Thyroid gland (tissue), 4 donors: ENCODE data around the gene ADIPOR1. TPM values are rescaled to one million over a fixed set of nuclear protein-coding genes. Genes with fewer than 3 reads are reported as not detected.

Experiments used
- DNase-seq, 2 donors: peaks; one replicate each; pipeline ENCODE4 v3.0.0-alpha.2; 2019
- H3K27ac ChIP-seq, 3 donors: fragments of 200-600 bp; sonication (generic); 1 replicate in 2 of 3; 2 replicates in 1 of 3; pipeline ENCODE4 v1.5.1; 2016 to 2019; ENCODE audit warnings: mild to moderate bottlenecking in 1 of 3, moderate library complexity in 1 of 3
- H3K27me3 ChIP-seq: fragments of 200-600 bp; sonication (generic); one replicate; pipeline ENCODE4 v1.5.1; 2019
- H3K36me3 ChIP-seq, 2 donors: fragments of 200-600 bp; sonication (generic); one replicate each; pipeline ENCODE4 v1.5.1; 2016 to 2019
- H3K4me1 ChIP-seq, 2 donors: fragments of 200-600 bp; sonication (generic); one replicate each; pipeline ENCODE4 v1.5.1; 2017 to 2019
- H3K4me3 ChIP-seq, 3 donors: fragments of 200-600 bp; sonication (generic); replicated peaks in 1 of 3; 1 replicate in 2 of 3; 2 replicates in 1 of 3; pipeline ENCODE4 v1.5.1; 2016; ENCODE audit warnings: mild to moderate bottlenecking in 1 of 3
- H3K9me3 ChIP-seq: fragments of 200-600 bp; sonication (generic); one replicate; pipeline ENCODE4 v1.5.1; 2017
- POLR2A ChIP-seq, 2 donors: fragments of 450-650 bp; IDR thresholded peaks; one replicate each; pipeline ENCODE4 v1.6.1; 2017; ENCODE audit warnings: antibody characterized with exemption in 2 of 2, mild to moderate bottlenecking in 2 of 2, moderate library complexity in 1 of 2
- WGBS, 2 donors: methylation state at CpG; one replicate each; pipeline ENCODE4 v1.1.5; 2017; 5-methylcytosine and 5-hydroxymethylcytosine counted together
- intact Hi-C: fragments of 100-400 bp; cut with DNase I; formaldehyde crosslinking; loops from one replicate; pipeline ENCODE4 v1.15.1; 2023
- total RNA-seq, 4 donors: library from RNA; depleted of rRNA; stranded (reverse); fragments of >200 nt; gene quantifications; one replicate each; pipeline ENCODE4 v1.2.3, GENCODE V29; 2016
- TF ChIP-seq, protein P1 (sequence below), 6 experiments: fragments of 200-600 bp in 3 of 6; fragments of 450-650 bp in 3 of 6; sonication (generic) in 3 of 6; IDR thresholded peaks; one replicate each; pipeline ENCODE4 v1.5.1; 2016 to 2019; ENCODE audit warnings: antibody characterized with exemption in 6 of 6, mild to moderate bottlenecking in 2 of 6, inconsistent platforms in 1 of 6, moderate library complexity in 1 of 6

The ADIPOR1 gene
- total RNA-seq, 4 donors from 2014 or later = 76.3 to 108 (median 81.2) TPM

DNA sequence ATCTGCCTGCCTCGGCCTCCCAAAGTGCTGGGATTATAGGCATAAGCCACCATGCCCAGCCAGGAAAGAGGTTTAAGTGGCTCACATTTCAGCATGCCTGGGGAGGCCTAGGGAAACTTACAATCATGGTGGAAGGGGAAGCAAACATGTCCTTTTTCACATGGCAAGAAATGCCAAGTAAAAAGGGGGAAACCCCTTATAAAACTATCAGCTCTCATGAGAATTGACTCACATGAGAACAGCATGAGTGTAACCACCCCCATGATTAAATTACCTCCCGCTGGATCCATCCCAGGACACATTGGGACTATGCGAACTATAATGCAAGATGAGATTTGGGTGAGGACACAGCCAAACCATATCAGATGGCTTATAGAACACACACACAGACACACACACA lies 22.3 kb downstream of the ADIPOR1 start:
- WGBS, 2 donors = 76 to 83% methylated on average over 3 of the region's 3 CpGs
- H3K9me3 ChIP-seq = no peaks in the 10 kb centered on the region
- TF ChIP-seq POLR2A (IDR thresholded peaks at IDR 0.05) = no peak
- TF ChIP-seq, protein P1, sequence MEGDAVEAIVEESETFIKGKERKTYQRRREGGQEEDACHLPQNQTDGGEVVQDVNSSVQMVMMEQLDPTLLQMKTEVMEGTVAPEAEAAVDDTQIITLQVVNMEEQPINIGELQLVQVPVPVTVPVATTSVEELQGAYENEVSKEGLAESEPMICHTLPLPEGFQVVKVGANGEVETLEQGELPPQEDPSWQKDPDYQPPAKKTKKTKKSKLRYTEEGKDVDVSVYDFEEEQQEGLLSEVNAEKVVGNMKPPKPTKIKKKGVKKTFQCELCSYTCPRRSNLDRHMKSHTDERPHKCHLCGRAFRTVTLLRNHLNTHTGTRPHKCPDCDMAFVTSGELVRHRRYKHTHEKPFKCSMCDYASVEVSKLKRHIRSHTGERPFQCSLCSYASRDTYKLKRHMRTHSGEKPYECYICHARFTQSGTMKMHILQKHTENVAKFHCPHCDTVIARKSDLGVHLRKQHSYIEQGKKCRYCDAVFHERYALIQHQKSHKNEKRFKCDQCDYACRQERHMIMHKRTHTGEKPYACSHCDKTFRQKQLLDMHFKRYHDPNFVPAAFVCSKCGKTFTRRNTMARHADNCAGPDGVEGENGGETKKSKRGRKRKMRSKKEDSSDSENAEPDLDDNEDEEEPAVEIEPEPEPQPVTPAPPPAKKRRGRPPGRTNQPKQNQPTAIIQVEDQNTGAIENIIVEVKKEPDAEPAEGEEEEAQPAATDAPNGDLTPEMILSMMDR (IDR thresholded peaks at IDR 0.05) = no peak
- no peak overlapping the region for H3K4me3 ChIP-seq
- intact Hi-C loops = no loop called here
- no peaks in the 10 kb centered on the region for H3K27me3 ChIP-seq
- no peak overlapping the region for H3K27ac ChIP-seq
- DNase-seq = no peak
- H3K36me3 ChIP-seq = peaks cover 4 to 9% of the 10 kb centered on the region in 2 donors
- no peaks in the 10 kb centered on the region for H3K4me1 ChIP-seq

DNA sequence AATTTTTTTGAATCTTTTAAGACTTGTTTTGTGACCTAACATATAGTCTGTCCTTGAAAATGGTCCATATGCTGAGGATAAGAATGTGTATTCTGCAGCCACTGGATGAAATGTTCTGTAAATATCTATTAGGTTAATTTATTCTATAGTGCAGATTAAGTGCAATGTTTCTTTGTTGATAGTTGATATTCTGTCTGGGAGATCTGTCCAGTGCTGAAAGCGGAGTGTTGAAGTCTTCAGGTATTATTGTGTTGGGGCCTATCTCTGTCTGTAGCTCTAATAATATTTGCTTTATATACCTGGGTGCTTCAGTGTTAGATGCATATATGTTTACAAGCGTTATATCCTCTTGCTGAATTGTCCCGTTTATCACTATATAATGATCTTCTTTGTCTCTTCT lies 23.4 kb downstream of the ADIPOR1 start:
- no peak overlapping the region for H3K4me3 ChIP-seq
- no peaks in the 10 kb centered on the region for H3K36me3 ChIP-seq
- no peaks in the 10 kb centered on the region for H3K4me1 ChIP-seq
- no peak overlapping the region for H3K27ac ChIP-seq
- intact Hi-C loops = loop anchor here (5.0 kb wide), 1 partner anchor 68 kb away; no protein-coding TSS in a partner anchor
- 86 to 93% methylated on average over 3 of the region's 3 CpGs for WGBS, 2 donors
- TF ChIP-seq, protein P1 (IDR thresholded peaks at IDR 0.05) = no peak
- TF ChIP-seq POLR2A (IDR thresholded peaks at IDR 0.05) = no peak
- no peaks in the 10 kb centered on the region for H3K9me3 ChIP-seq
- no peaks in the 10 kb centered on the region for H3K27me3 ChIP-seq
- DNase-seq = no peak

DNA sequence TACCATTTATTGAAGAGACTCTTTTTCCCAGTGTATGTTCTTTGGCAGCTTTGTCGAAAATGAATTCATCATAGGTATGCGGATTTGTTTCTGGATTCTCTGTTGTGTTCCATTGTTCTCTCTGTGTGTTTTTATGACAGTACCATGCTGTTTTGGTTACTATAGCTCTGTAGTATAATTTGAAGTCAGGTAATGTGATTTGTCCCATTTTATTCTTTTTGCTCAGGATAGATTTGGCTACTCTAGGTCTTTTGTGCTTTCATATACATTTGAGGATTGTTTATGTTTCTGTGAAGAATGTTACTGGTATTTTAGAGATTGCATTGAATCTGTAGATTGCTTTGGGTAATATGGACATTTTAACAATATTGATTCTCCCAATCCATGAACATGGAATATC lies 25.6 kb downstream of the ADIPOR1 start:
- TF ChIP-seq, protein P1 (IDR thresholded peaks at IDR 0.05) = no peak
- no peak for TF ChIP-seq POLR2A (IDR thresholded peaks at IDR 0.05)
- no peaks in the 10 kb centered on the region for H3K36me3 ChIP-seq
- no peak overlapping the region for H3K4me3 ChIP-seq
- no peak for DNase-seq
- H3K27me3 ChIP-seq = no peaks in the 10 kb centered on the region
- no peaks in the 10 kb centered on the region for H3K9me3 ChIP-seq
- H3K27ac ChIP-seq = no peak overlapping the region
- intact Hi-C loops = loop anchor here (5.0 kb wide), 1 partner anchor 70 kb away; no protein-coding TSS in a partner anchor
- H3K4me1 ChIP-seq = no peaks in the 10 kb centered on the region
- WGBS, 2 donors = 96 to 99% methylated on average over 2 of the region's 2 CpGs

DNA sequence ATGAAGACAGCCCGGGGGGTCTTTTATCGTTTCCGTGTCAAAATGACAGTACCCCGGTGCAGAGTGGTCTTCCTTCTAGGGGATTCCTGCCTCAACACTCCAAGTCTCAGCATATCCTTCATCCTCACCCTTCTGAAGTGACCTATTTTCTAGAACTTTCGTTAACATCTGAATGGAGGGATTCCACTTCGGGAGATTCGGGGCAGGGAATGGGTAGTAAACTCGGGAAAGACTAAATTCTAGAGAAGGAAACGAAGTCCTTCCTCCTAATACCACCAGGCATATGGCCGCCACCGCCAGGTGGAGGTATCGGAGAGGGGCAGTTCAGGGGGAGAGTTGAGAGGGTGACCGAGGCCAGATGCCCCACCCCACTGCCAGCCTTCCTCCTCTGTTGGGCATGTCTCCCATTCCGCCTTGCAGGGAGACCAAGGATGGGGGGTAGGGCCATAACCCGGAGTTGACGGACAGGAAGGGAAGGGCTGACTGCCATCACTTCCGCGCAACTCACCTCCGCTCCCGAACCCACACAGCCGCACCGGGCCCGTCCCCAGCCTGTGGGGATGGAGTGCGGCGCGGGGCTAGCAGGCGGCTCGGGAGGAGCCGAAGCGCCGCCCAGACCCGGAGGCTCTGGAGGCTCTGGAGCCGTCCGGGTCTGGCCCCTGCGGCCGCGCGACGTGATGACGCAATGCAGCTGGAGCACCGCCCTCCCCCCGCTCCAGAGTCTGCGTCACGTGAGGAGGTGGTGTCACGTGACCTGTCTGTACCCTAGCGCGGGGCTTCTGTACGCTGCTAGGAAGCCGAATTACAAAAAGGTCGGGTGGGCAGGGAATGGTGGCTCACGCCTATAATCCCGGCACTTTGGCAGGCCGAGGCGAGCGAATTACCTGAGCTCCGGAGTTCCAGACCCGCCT lies 31.3 kb downstream of the ADIPOR1 start, which contains the start of gene KLHL12:
Gene KLHL12 (minus strand): TSS at position 654 of the 911 bp plus-strand sequence. CDS start 2,072 bp downstream, outside the sequence.
- DNase-seq = peak; percentile 96
- Histone ChIP-seq H3K4me3 (peak within 1 kb of the TSS; percentile 16 to 65 (median 47)), H3K27ac (peak within 1 kb of the TSS; percentile 69 to 95 (median 86)), H3K27me3 (no peaks in the 10 kb centered on the region), H3K9me3 (no peaks in the 10 kb centered on the region), H3K36me3 (no peaks in the 10 kb centered on the region), H3K4me1 (peaks cover 5 to 10% of the 10 kb centered on the region in 2 donors)
- intact Hi-C loops = no loop called here
- TF ChIP-seq, protein P1 (IDR thresholded peaks at IDR 0.05) = peak; percentile 15 to 69 (median 52)
- TF ChIP-seq POLR2A (IDR thresholded peaks at IDR 0.05) = peak in 1 of 2 donors; percentile 93
- WGBS, 2 donors = 2% methylated on average over 17 to 20 of the region's 57 CpGs

DNA sequence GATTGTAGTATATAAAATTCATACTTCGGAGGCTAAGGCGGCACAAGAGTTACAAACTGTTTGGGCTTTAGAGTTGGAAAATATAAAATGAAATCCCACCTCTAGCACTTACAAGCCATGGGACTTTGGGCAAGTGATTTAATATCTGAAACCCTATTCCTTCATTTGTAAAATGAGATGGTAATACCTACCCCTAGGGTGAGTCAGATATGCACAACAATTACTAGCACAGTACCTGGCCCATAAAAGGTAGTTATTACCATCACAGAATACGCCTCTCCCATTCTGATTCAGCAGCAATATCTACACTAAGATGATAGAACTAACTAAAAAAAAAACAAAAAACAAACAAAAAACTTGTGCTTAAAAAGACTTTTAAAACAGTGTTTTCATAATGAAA lies 34.6 kb downstream of the ADIPOR1 start:
- Histone ChIP-seq H3K27me3 (no peaks in the 10 kb centered on the region), H3K36me3 (peaks cover 9 to 11% of the 10 kb centered on the region in 2 donors), H3K27ac (no peak overlapping the region), H3K4me1 (peaks cover 8 to 10% of the 10 kb centered on the region in 2 donors), H3K9me3 (no peaks in the 10 kb centered on the region), H3K4me3 (no peak overlapping the region)
- intact Hi-C loops = no loop called here
- DNase-seq = no peak
- TF ChIP-seq, protein P1 (IDR thresholded peaks at IDR 0.05) = no peak
- no peak for TF ChIP-seq POLR2A (IDR thresholded peaks at IDR 0.05)
- 93 to 95% methylated on average over 3 of the region's 3 CpGs for WGBS, 2 donors
